Measurements from ENCODE around the gene DNAH2. TPM values are rescaled to one million over a fixed set of nuclear protein-coding genes. Genes with fewer than 3 reads are reported as not detected.

Gene DNAH2
- total RNA-seq, 2 experiments from 2014 or later, result not detected

- ChIA-PET POLR2A (interaction anchor here (0.8 to 1.1 kb wide), 2 partner anchors 24 to 53 kb away, joined by 3 read pairs; partner anchors contain the start of gene NAA38), CTCF (ENCODE audit: unreplicated experiment) (interaction anchor here (0.6 to 0.8 kb wide), 3 partner anchors 10 to 241 kb away, joined by 3 to 7 read pairs (median 6); no protein-coding TSS in a partner anchor)
- H4K20me1 ChIP-seq (ENCODE audit: insufficient read depth, low read length), result no peaks in the 10 kb centered on the region
- H3K4me3 ChIP-seq (ENCODE audit: low read depth, low read length, poor library complexity, severe bottlenecking), result peak overlapping the region; percentile 78
- H2AFZ ChIP-seq (ENCODE audit: low read length), result peak overlapping the region; percentile 42; the same call in 1 of the 2 replicates
- DNase-seq (ENCODE audit: low spot score), result no peak
- peaks cover 22% of the 10 kb centered on the region for H3K4me1 ChIP-seq (ENCODE audit: insufficient read depth, low read length, poor library complexity, severe bottlenecking)
- H3K36me3 ChIP-seq (ENCODE audit: insufficient read depth, low read length), result no peaks in the 10 kb centered on the region
- H3K27ac ChIP-seq (ENCODE audit: low read depth, low read length, poor library complexity, severe bottlenecking), result no peak overlapping the region
- BruUV-seq (replicated peaks), result no TSS peak
- H3K9me2 ChIP-seq (ENCODE audit: insufficient read depth, low read length), result no peaks in the 10 kb centered on the region
- peaks cover 10% of the 10 kb centered on the region; the same call in 1 of the 2 replicates for H3K79me2 ChIP-seq (ENCODE audit: insufficient read depth, low read depth, low read length)
- H3K9me3 ChIP-seq (ENCODE audit: low read length), result no peaks in the 10 kb centered on the region
- H3K4me2 ChIP-seq (ENCODE audit: low read length), result peak overlapping the region; percentile 93
- intact Hi-C loops (cut with micrococcal nuclease; ENCODE audit: unreplicated experiment), result loop anchor here (10.0 kb wide), 1 partner anchor 322 kb away; the partner anchor contains the start of gene PER1
- TF ChIP-seq EZH2phosphoT487 (IDR thresholded peaks at IDR 0.05; ENCODE audit: borderline replicate concordance, low read depth, low read length), result no peak
- TF ChIP-seq CTCF (conservative IDR thresholded peaks at IDR 0.05; ENCODE audit: low read length), result no peak
Measured at GRCh38 chr17:7833011-7833794, 115.7 kb downstream of the DNAH2 start.

- CTCF ChIA-PET (ENCODE audit: unreplicated experiment), result interaction anchor here (0.8 to 1.2 kb wide), 2 partner anchors 11 to 28 kb away, joined by 3 to 9 read pairs; no protein-coding TSS in a partner anchor
- TF ChIP-seq CTCF (conservative IDR thresholded peaks at IDR 0.05; ENCODE audit: low read length) (no peak), EZH2phosphoT487 (IDR thresholded peaks at IDR 0.05; ENCODE audit: borderline replicate concordance, low read depth, low read length) (no peak)
- no peaks in the 10 kb centered on the region for H3K9me2 ChIP-seq (ENCODE audit: insufficient read depth, low read length)
- H3K4me1 ChIP-seq (ENCODE audit: insufficient read depth, low read length, poor library complexity, severe bottlenecking), result peaks cover 27% of the 10 kb centered on the region
- H3K36me3 ChIP-seq (ENCODE audit: insufficient read depth, low read length), result no peaks in the 10 kb centered on the region
- H4K20me1 ChIP-seq (ENCODE audit: insufficient read depth, low read length), result no peaks in the 10 kb centered on the region
- BruUV-seq (replicated peaks), result no TSS peak
- peak; percentile 90 for DNase-seq (ENCODE audit: low spot score)
- peak within 1 kb of the TSS; percentile 91 for H3K27ac ChIP-seq (ENCODE audit: low read depth, low read length, poor library complexity, severe bottlenecking)
- peaks cover 14% of the 10 kb centered on the region; the same call in 1 of the 2 replicates for H3K79me2 ChIP-seq (ENCODE audit: insufficient read depth, low read depth, low read length)
- H2AFZ ChIP-seq (ENCODE audit: low read length), result peak within 1 kb of the TSS; percentile 42; the same call in 1 of the 2 replicates
- H3K9me3 ChIP-seq (ENCODE audit: low read length), result no peaks in the 10 kb centered on the region
- peak within 1 kb of the TSS; percentile 93 for H3K4me2 ChIP-seq (ENCODE audit: low read length)
- peak within 1 kb of the TSS; percentile 78 for H3K4me3 ChIP-seq (ENCODE audit: low read depth, low read length, poor library complexity, severe bottlenecking)
- POLR2A ChIA-PET, result interaction anchor here (1.5 kb wide), 1 partner anchor 11 kb away, joined by 5 read pairs; no protein-coding TSS in a partner anchor
- intact Hi-C loops (cut with micrococcal nuclease; ENCODE audit: unreplicated experiment), result loop anchor here (10.0 kb wide), 1 partner anchor 321 kb away; the partner anchor contains the start of gene PER1
Measured at GRCh38 chr17:7833795-7834541, 116.4 kb downstream of the DNAH2 start, which contains the start of gene KDM6B. KDM6B (plus strand) TSS chr17:7834217; CDS start chr17:7845555, 11,338 bp downstream.
